WTC11 (cell line): ENCODE data around the gene TTC39A.

ENCODE experiments used
- CBFB ChIP-seq: sonication (generic); formaldehyde crosslinking; IDR thresholded peaks from 2 replicates; pipeline ENCODE4 v1.8.1; 2022; ENCODE audit warnings: mild to moderate bottlenecking, low read depth, missing genetic modification reagents
- IRF2 ChIP-seq: sonication (generic); formaldehyde crosslinking; IDR thresholded peaks from 2 replicates; pipeline ENCODE4 v1.8.0; 2022; ENCODE audit warnings: low read depth, missing genetic modification reagents, borderline replicate concordance
- NR3C1 ChIP-seq: sonication (generic); formaldehyde crosslinking; conservative IDR thresholded peaks from 2 replicates; pipeline ENCODE4 v1.8.1; 2023; ENCODE audit warnings: low read depth, mild to moderate bottlenecking, missing genetic modification reagents
- STAT6 ChIP-seq: sonication (generic); formaldehyde crosslinking; conservative IDR thresholded peaks from 2 replicates; pipeline ENCODE4 v1.8.1; 2023; ENCODE audit warnings: mild to moderate bottlenecking, low read depth, missing genetic modification reagents, moderate library complexity
- ZNF121 ChIP-seq: sonication (generic); formaldehyde crosslinking; IDR thresholded peaks from 2 replicates; pipeline ENCODE4 v1.8.0; 2023; ENCODE audit warnings: missing genetic modification reagents
- ZNF138 ChIP-seq: sonication (generic); formaldehyde crosslinking; conservative IDR thresholded peaks from 2 replicates; pipeline ENCODE4 v1.8.1; 2022; ENCODE audit warnings: mild to moderate bottlenecking, moderate library complexity, missing genetic modification reagents
- ZNF263 ChIP-seq: sonication (generic); formaldehyde crosslinking; IDR thresholded peaks from 2 replicates; pipeline ENCODE4 v1.8.1; 2022; ENCODE audit warnings: low read depth, mild to moderate bottlenecking, moderate library complexity, missing genetic modification reagents
- ZNF317 ChIP-seq: sonication (generic); formaldehyde crosslinking; IDR thresholded peaks from 2 replicates; pipeline ENCODE4 v1.8.1; 2023; ENCODE audit warnings: low read depth, mild to moderate bottlenecking, moderate library complexity, missing genetic modification reagents, borderline replicate concordance
- ZNF512 ChIP-seq: sonication (generic); formaldehyde crosslinking; IDR thresholded peaks from 2 replicates; pipeline ENCODE4 v1.8.1; 2022; ENCODE audit warnings: missing genetic modification reagents, borderline replicate concordance
- TF ChIP-seq, protein P1 (sequence below): fragments of 200-600 bp; IDR thresholded peaks from 2 replicates; pipeline ENCODE4 v1.8.0; 2022; ENCODE audit warnings: antibody characterized with exemption
- TF ChIP-seq, protein P2 (sequence below): sonication (generic); formaldehyde crosslinking; IDR thresholded peaks from 2 replicates; pipeline ENCODE4 v1.8.1; 2023; ENCODE audit warnings: mild to moderate bottlenecking, missing genetic modification reagents, moderate library complexity

DNA sequence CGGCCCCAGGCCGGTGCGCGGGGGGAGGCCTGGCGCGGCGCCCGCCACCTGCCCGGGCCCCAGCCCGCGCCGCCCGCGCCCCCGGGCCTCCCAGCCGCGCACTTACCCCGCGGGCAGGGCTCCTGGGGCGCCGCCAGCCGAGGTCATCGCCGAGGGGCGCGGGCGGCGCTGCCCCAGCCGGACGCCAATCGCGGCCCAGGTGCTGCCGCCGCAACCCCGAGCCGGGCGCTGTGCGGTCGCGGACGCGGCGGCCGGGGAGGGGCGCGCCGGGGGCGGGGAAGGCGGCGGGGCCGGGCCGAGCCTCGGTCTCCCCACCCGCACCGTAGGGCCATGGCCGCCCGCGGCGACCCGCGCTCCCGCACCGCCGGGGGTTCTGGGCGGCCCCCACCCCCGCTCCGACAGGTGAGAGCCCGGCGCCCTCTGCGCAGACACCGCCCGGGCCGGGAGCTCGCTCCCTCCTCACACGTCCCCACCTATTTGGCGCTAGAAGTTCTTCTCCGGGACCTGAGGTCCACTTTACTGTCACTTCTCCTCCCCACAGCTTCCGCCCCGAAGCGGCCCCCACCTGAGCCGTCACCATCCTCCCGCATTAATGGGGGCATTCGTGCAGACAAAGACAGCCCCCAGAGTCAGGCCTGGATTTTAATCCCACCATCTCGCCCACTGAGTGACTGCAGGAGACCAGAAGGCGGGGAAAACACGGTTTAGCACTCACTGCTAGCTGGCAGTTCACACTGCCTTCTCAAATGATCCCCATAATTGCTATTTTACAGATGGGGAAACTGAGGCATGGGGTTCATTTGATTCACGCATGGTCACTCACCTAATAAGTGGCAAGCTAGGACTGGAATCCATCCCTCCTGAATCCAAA lies at the start of gene TTC39A:
- TF ChIP-seq, protein P1, sequence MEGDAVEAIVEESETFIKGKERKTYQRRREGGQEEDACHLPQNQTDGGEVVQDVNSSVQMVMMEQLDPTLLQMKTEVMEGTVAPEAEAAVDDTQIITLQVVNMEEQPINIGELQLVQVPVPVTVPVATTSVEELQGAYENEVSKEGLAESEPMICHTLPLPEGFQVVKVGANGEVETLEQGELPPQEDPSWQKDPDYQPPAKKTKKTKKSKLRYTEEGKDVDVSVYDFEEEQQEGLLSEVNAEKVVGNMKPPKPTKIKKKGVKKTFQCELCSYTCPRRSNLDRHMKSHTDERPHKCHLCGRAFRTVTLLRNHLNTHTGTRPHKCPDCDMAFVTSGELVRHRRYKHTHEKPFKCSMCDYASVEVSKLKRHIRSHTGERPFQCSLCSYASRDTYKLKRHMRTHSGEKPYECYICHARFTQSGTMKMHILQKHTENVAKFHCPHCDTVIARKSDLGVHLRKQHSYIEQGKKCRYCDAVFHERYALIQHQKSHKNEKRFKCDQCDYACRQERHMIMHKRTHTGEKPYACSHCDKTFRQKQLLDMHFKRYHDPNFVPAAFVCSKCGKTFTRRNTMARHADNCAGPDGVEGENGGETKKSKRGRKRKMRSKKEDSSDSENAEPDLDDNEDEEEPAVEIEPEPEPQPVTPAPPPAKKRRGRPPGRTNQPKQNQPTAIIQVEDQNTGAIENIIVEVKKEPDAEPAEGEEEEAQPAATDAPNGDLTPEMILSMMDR, result no peak
- TF ChIP-seq STAT6 (CRISPR knock-in tag), result no peak
- TF ChIP-seq NR3C1, result no peak
- TF ChIP-seq, protein P2, sequence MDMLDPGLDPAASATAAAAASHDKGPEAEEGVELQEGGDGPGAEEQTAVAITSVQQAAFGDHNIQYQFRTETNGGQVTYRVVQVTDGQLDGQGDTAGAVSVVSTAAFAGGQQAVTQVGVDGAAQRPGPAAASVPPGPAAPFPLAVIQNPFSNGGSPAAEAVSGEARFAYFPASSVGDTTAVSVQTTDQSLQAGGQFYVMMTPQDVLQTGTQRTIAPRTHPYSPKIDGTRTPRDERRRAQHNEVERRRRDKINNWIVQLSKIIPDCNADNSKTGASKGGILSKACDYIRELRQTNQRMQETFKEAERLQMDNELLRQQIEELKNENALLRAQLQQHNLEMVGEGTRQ, result no peak
- no peak for TF ChIP-seq ZNF317 (CRISPR knock-in tag)
- TF ChIP-seq IRF2 (CRISPR knock-in tag), result no peak
- no peak for TF ChIP-seq ZNF138 (CRISPR knock-in tag)
- no peak for TF ChIP-seq CBFB
- TF ChIP-seq ZNF512 (CRISPR knock-in tag), result no peak
- no peak for TF ChIP-seq ZNF263 (CRISPR knock-in tag)
- no peak for TF ChIP-seq ZNF121 (CRISPR knock-in tag)
